AG04450 (cell line): ENCODE results near the gene TSHZ2. TPM values are rescaled to one million over a fixed set of nuclear protein-coding genes. Genes with fewer than 3 reads are reported as not detected.

ENCODE experiments used
- CTCF ChIA-PET: fragments of 300-600, 350-600 bp; formaldehyde crosslinking; extraction: SDS; loops from one replicate; lab custom pipeline; 2022; ENCODE audit warnings: antibody characterized with exemption, inconsistent platforms; lab: Charles Lee
- POLR2A ChIA-PET: fragments of 350-600 bp; formaldehyde crosslinking; extraction: SDS; loops from one replicate; lab custom pipeline; 2021; ENCODE audit warnings: antibody characterized with exemption, inconsistent platforms; lab: Yijun Ruan, JAX
- DNase-seq: peaks from one replicate; pipeline ENCODE4 v3.0.0-alpha.2; 2011; ENCODE audit warnings: low read depth, low spot score
- H3K27ac ChIP-seq: one replicate; pipeline ENCODE4 v1.5.1; 2012; ENCODE audit warnings: low read depth, low read length, control low read depth
- H3K27me3 ChIP-seq: one replicate; pipeline ENCODE4 v1.6.0; 2012; ENCODE audit warnings: low read length; ENCODE audit not compliant: control insufficient read depth, insufficient read depth
- H3K4me3 ChIP-seq: 2 replicates; pipeline ENCODE4 v1.5.1; 2011; ENCODE audit warnings: mild to moderate bottlenecking, low read depth, low read length, control low read depth
- H3K9me3 ChIP-seq: 2 replicates; pipeline ENCODE4 v1.5.1; 2012; ENCODE audit warnings: low read length; ENCODE audit not compliant: control insufficient read depth, insufficient read depth
- CTCF ChIP-seq: IDR thresholded peaks from 2 replicates; pipeline ENCODE4 v1.5.1; 2011; ENCODE audit warnings: low read depth, low read length, control low read depth, inconsistent platforms
- polyA plus RNA-seq: library from polyadenylated mRNA; depleted of rRNA; stranded (reverse); fragments of >200 nt; gene quantifications from 2 replicates; pipeline ENCODE4 v1.2.3, GENCODE V29; 2011

Gene TSHZ2
- polyA plus RNA-seq, 1 experiment = not detected

GRCh38 chr20:53059848-53060247 is 87.7 kb downstream of the TSHZ2 start:
- POLR2A ChIA-PET = no interaction called here
- CTCF ChIA-PET = interaction anchor here (0.7 kb wide), 1 partner anchor 257 kb away, joined by 5 read pairs; no protein-coding TSS in a partner anchor
- no peak overlapping the region for H3K27ac ChIP-seq
- TF ChIP-seq CTCF = no peak
- DNase-seq = no peak
- H3K4me3 ChIP-seq = no peak overlapping the region
- no peaks in the 10 kb centered on the region for H3K27me3 ChIP-seq
- no peaks in the 10 kb centered on the region for H3K9me3 ChIP-seq

- no peaks in the 10 kb centered on the region for H3K9me3 ChIP-seq
- ChIA-PET POLR2A (no interaction called here), CTCF (no interaction called here)
- DNase-seq = no peak
- H3K27me3 ChIP-seq = no peaks in the 10 kb centered on the region
- H3K4me3 ChIP-seq = no peak overlapping the region
- no peak for TF ChIP-seq CTCF
- H3K27ac ChIP-seq = no peak overlapping the region
Observed at GRCh38 chr20:53061192-53062108, 89.3 kb downstream of the TSHZ2 start.

- Histone ChIP-seq H3K27ac (no peak overlapping the region), H3K27me3 (no peaks in the 10 kb centered on the region), H3K4me3 (no peak overlapping the region), H3K9me3 (no peaks in the 10 kb centered on the region)
- ChIA-PET CTCF (no interaction called here), POLR2A (no interaction called here)
- DNase-seq = no peak
- TF ChIP-seq CTCF = no peak
Observed at GRCh38 chr20:53064935-53065334, 92.8 kb downstream of the TSHZ2 start.

GRCh38 chr20:53068241-53068640 is 96.1 kb downstream of the TSHZ2 start:
- Histone ChIP-seq H3K9me3 (no peaks in the 10 kb centered on the region), H3K4me3 (no peak overlapping the region), H3K27ac (no peak overlapping the region), H3K27me3 (no peaks in the 10 kb centered on the region)
- no peak for DNase-seq
- CTCF ChIA-PET = no interaction called here
- TF ChIP-seq CTCF = no peak
- POLR2A ChIA-PET = no interaction called here

- TF ChIP-seq CTCF = no peak
- no peaks in the 10 kb centered on the region for H3K9me3 ChIP-seq
- no peak overlapping the region for H3K4me3 ChIP-seq
- H3K27ac ChIP-seq = no peak overlapping the region
- ChIA-PET CTCF (no interaction called here), POLR2A (no interaction called here)
- H3K27me3 ChIP-seq = no peaks in the 10 kb centered on the region
- DNase-seq = no peak
Observed at GRCh38 chr20:53069132-53069531, 97.0 kb downstream of the TSHZ2 start.
